Progenitor cell of endocrine pancreas (in vitro differentiated cells): ENCODE results near the gene SEC61B. TPM values are rescaled to one million over a fixed set of nuclear protein-coding genes. Genes with fewer than 3 reads are reported as not detected.
"Not testable (repeated sequence)": the region's sequence is repeated elsewhere in the genome, so short reads cannot be mapped to it uniquely, and the experiment has no call there.

Experiments
- DNase-seq: peaks from one replicate; pipeline ENCODE4 v3.0.0; 2021; ENCODE audit warnings: low spot score; ENCODE audit not compliant: unreplicated experiment
- H3K27ac Mint-ChIP-seq: 2 replicates; pipeline ENCODE4 v1.8.0; 2021; ENCODE audit warnings: mild to moderate bottlenecking, moderate library complexity, mixed read lengths
- H3K27me3 Mint-ChIP-seq: 2 replicates; pipeline ENCODE4 v1.8.0; 2021; ENCODE audit warnings: mixed read lengths
- H3K36me3 Mint-ChIP-seq: 2 replicates; pipeline ENCODE4 v1.8.0; 2022; ENCODE audit warnings: mixed read lengths; ENCODE audit not compliant: insufficient read depth
- H3K4me1 Mint-ChIP-seq: 2 replicates; pipeline ENCODE4 v1.8.0; 2021; ENCODE audit warnings: low read depth, mixed read lengths
- H3K4me3 Mint-ChIP-seq: 2 replicates; pipeline ENCODE4 v1.8.0; 2021; ENCODE audit warnings: low read depth, mild to moderate bottlenecking, moderate library complexity, mixed read lengths
- H3K9me3 Mint-ChIP-seq: 2 replicates; pipeline ENCODE4 v1.8.0; 2021; ENCODE audit warnings: low read depth, mixed read lengths
- CTCF ChIP-seq: fragments of 200-600 bp; sonication (generic); IDR thresholded peaks from one replicate; pipeline ENCODE4 v1.5.0; 2021; ENCODE audit warnings: antibody characterized with exemption, mild to moderate bottlenecking; ENCODE audit not compliant: unreplicated experiment
- total RNA-seq: library from RNA; stranded (reverse); gene quantifications from 2 replicates; pipeline ENCODE4 v1.2.1, GENCODE V29; 2021

Gene SEC61B
- total RNA-seq, 1 donor from 2014 or later, result 153 TPM

GRCh38 chr9:99192786-99193465 lies 29.2 kb upstream of the SEC61B start:
- DNase-seq, result no peak
- Mint-ChIP-seq H3K27me3 (no peaks in the 10 kb centered on the region), H3K36me3 (peaks cover 10% of the 10 kb centered on the region), H3K4me3 (no peak overlapping the region), H3K4me1 (no peaks in the 10 kb centered on the region), H3K27ac (no peak overlapping the region), H3K9me3 (no peaks in the 10 kb centered on the region)
- peak; percentile 15 for TF ChIP-seq CTCF

GRCh38 chr9:99193466-99193821 lies 28.6 kb upstream of the SEC61B start:
- H3K9me3 Mint-ChIP-seq, result no peaks in the 10 kb centered on the region
- no peaks in the 10 kb centered on the region for H3K27me3 Mint-ChIP-seq
- DNase-seq, result no peak
- H3K36me3 Mint-ChIP-seq, result peaks cover 10% of the 10 kb centered on the region
- H3K27ac Mint-ChIP-seq, result no peak overlapping the region
- no peak for TF ChIP-seq CTCF
- H3K4me3 Mint-ChIP-seq, result no peak overlapping the region
- no peaks in the 10 kb centered on the region for H3K4me1 Mint-ChIP-seq

- peaks cover 12% of the 10 kb centered on the region for H3K36me3 Mint-ChIP-seq
- H3K9me3 Mint-ChIP-seq, H3K27me3 Mint-ChIP-seq, H3K27ac Mint-ChIP-seq, H3K4me3 Mint-ChIP-seq, H3K4me1 Mint-ChIP-seq, DNase-seq: not testable (repeated sequence)
Measured at GRCh38 chr9:99196484-99196883, 25.6 kb upstream of the SEC61B start.

GRCh38 chr9:99197124-99197630 lies 24.9 kb upstream of the SEC61B start:
- Mint-ChIP-seq H3K36me3 (peaks cover 12% of the 10 kb centered on the region), H3K27me3 (no peaks in the 10 kb centered on the region), H3K4me1 (no peaks in the 10 kb centered on the region), H3K4me3 (no peak overlapping the region), H3K27ac (no peak overlapping the region), H3K9me3 (no peaks in the 10 kb centered on the region)
- no peak for TF ChIP-seq CTCF
- DNase-seq, result no peak

GRCh38 chr9:99197987-99198386 lies 24.1 kb upstream of the SEC61B start:
- Mint-ChIP-seq H3K4me1 (no peaks in the 10 kb centered on the region), H3K27me3 (no peaks in the 10 kb centered on the region), H3K27ac (no peak overlapping the region), H3K4me3 (no peak overlapping the region), H3K9me3 (no peaks in the 10 kb centered on the region), H3K36me3 (peaks cover 12% of the 10 kb centered on the region)
- TF ChIP-seq CTCF, result no peak
- no peak for DNase-seq

- Mint-ChIP-seq H3K4me1 (no peaks in the 10 kb centered on the region), H3K36me3 (peaks cover 7% of the 10 kb centered on the region), H3K9me3 (no peaks in the 10 kb centered on the region), H3K27me3 (no peaks in the 10 kb centered on the region), H3K27ac (no peak overlapping the region), H3K4me3 (no peak overlapping the region)
- no peak for DNase-seq
- TF ChIP-seq CTCF, result no peak
Measured at GRCh38 chr9:99199938-99200539, 22.0 kb upstream of the SEC61B start.
